ENCODE data around the gene BLZF1. TPM values are rescaled to one million over a fixed set of nuclear protein-coding genes. Genes with fewer than 3 reads are reported as not detected.

BLZF1 gene
- 11.7 and 14.8 TPM in 2 replicates for total RNA-seq

GRCh38 chr1:169367686-169368405 lies at the start of gene BLZF1, which contains the start of gene NME7:
BLZF1 (plus strand) TSS chr1:169368195; CDS start chr1:169369523, 1,328 bp downstream.
NME7 (minus strand) TSS chr1:169367797; CDS start chr1:169367710, 87 bp downstream.

GRCh38 chr1:169427081-169427641 lies 59.2 kb downstream of the BLZF1 start, which contains the start of gene CCDC181:
CCDC181 (minus strand) TSS chr1:169427474; CDS start chr1:169424927, 2,547 bp downstream.

Other genes with a start within 250 kb of the BLZF1 start
- gene NME7, start 398 bp upstream of the BLZF1 start, total RNA-seq = 9.5 and 20.2 TPM in 2 replicates
- gene CCDC181, start 59.3 kb downstream of the BLZF1 start, total RNA-seq = not detected in 2 replicates
- 8.3 and 11.8 TPM in 2 replicates for gene SLC19A2, start 117.7 kb downstream of the BLZF1 start, total RNA-seq
- not detected in 2 replicates for gene F5, start 218.3 kb downstream of the BLZF1 start, total RNA-seq